Endothelial cell of umbilical vein (primary cell): ENCODE data around the gene TLE4. TPM values are rescaled to one million over a fixed set of nuclear protein-coding genes. Genes with fewer than 3 reads are reported as not detected.

ENCODE experiments used
- BruUV-seq: library from RNA; stranded (reverse); fragments of 400-500 nt; replicated peaks from 2 replicates; lab custom pipeline; 2021; lab: Mats Ljungman, UMichigan
- CTCF ChIA-PET: fragments of 300-600, 350-600 bp; sonication (Branson Sonifier 250); formaldehyde crosslinking; loops from one replicate; lab custom pipeline; 2021; ENCODE audit warnings: antibody characterized with exemption, inconsistent platforms; lab: Charles Lee
- POLR2A ChIA-PET: fragments of 300-600, 350-600 bp; sonication (Branson Sonifier 250); formaldehyde crosslinking; loops from one replicate; lab custom pipeline; 2021; ENCODE audit warnings: antibody characterized with exemption, inconsistent platforms; lab: Charles Lee
- DNase-seq: peaks from one replicate; pipeline ENCODE4 v3.0.0-alpha.2; 2011; ENCODE audit warnings: low read depth, low spot score
- FAIRE-seq: peaks from 2 replicates; lab custom pipeline; 2011; peaks lifted over from hg19 to GRCh38; lab: Jason Lieb, UNC
- H2AFZ ChIP-seq: 2 replicates; pipeline ENCODE4 v1.6.0; 2012; ENCODE audit warnings: low read depth, low read length, control low read depth, inconsistent platforms
- H3K27ac ChIP-seq: 2 replicates; pipeline ENCODE4 v1.5.1; 2011; ENCODE audit warnings: low read depth, mild to moderate bottlenecking, control low read depth, low read length, moderate library complexity; ENCODE audit not compliant: insufficient read depth
- H3K27me3 ChIP-seq, 2 experiments: 2 replicates each; pipeline versions ENCODE4 v1.6.0 to v1.6.1; 2011; ENCODE audit warnings: low read length in 2 of 2, mixed read lengths in 1 of 2; ENCODE audit not compliant: control insufficient read depth in 2 of 2, insufficient read depth in 2 of 2
- H3K36me3 ChIP-seq, 2 experiments: 2 replicates in 1 of 2; 3 replicates in 1 of 2; pipeline ENCODE4 v1.5.1; 2011; ENCODE audit warnings: low read length in 2 of 2, mild to moderate bottlenecking in 1 of 2, moderate library complexity in 1 of 2; ENCODE audit not compliant: control insufficient read depth in 2 of 2, insufficient read depth in 2 of 2; ENCODE audit errors: extremely low read depth in 1 of 2
- H3K4me1 ChIP-seq: 3 replicates; pipeline ENCODE4 v1.5.1; 2011; ENCODE audit warnings: mild to moderate bottlenecking, low read length; ENCODE audit not compliant: control insufficient read depth, insufficient read depth; ENCODE audit errors: extremely low read depth
- H3K4me2 ChIP-seq: 2 replicates; pipeline ENCODE4 v1.6.1; 2011; ENCODE audit warnings: low read length, control low read depth, mixed read lengths; ENCODE audit not compliant: insufficient read depth
- H3K4me3 ChIP-seq, 3 experiments: fragments of 200-600 bp in 1 of 3; sonication (generic), shearing (Covaris generic) in 1 of 3; replicated peaks in 1 of 3; 2 replicates each; pipeline ENCODE4 v1.5.1; 2011 to 2016; ENCODE audit warnings: control low read depth in 3 of 3, low read length in 3 of 3, mild to moderate bottlenecking in 2 of 3, inconsistent platforms in 1 of 3, low read depth in 1 of 3, moderate library complexity in 1 of 3; ENCODE audit not compliant: insufficient read depth in 1 of 3
- H3K79me2 ChIP-seq: 2 replicates; pipeline ENCODE4 v1.6.0; 2012; ENCODE audit warnings: low read length, inconsistent platforms; ENCODE audit not compliant: control insufficient read depth, insufficient read depth
- H3K9ac ChIP-seq: replicated peaks from 2 replicates; pipeline ENCODE3; 2011; ENCODE audit warnings: low read length, control low read depth; ENCODE audit not compliant: insufficient read depth; ENCODE audit errors: extremely low read depth
- H3K9me1 ChIP-seq: replicated peaks from 3 replicates; pipeline ENCODE4 v1.6.0; 2011; ENCODE audit warnings: mild to moderate bottlenecking, low read length; ENCODE audit not compliant: control insufficient read depth, insufficient read depth; ENCODE audit errors: extremely low read depth
- H3K9me3 ChIP-seq: replicated peaks from 2 replicates; pipeline ENCODE4 v1.5.1; 2012; ENCODE audit warnings: low read length, inconsistent platforms; ENCODE audit not compliant: control insufficient read depth, insufficient read depth
- H4K20me1 ChIP-seq: replicated peaks from 2 replicates; pipeline ENCODE3; 2011; ENCODE audit warnings: mild to moderate bottlenecking, low read length; ENCODE audit not compliant: control insufficient read depth, insufficient read depth; ENCODE audit errors: extremely low read depth
- EZH2 ChIP-seq: IDR thresholded peaks from 2 replicates; pipeline ENCODE4 v1.6.1; 2012; ENCODE audit warnings: borderline replicate concordance, low read depth, mild to moderate bottlenecking, moderate library complexity, low read length, inconsistent platforms; ENCODE audit not compliant: severe bottlenecking
- FOS ChIP-seq: IDR thresholded peaks from 2 replicates; pipeline ENCODE4 v1.6.1; 2011; ENCODE audit warnings: mild to moderate bottlenecking, low read length, moderate library complexity, borderline replicate concordance; ENCODE audit not compliant: insufficient read depth
- GATA2 ChIP-seq: IDR thresholded peaks from 2 replicates; pipeline ENCODE4 v1.7.0; 2011; ENCODE audit warnings: low read depth, mild to moderate bottlenecking, moderate library complexity, mixed read lengths, low read length; ENCODE audit not compliant: insufficient read length, insufficient read depth
- JUN ChIP-seq: IDR thresholded peaks from 2 replicates; pipeline ENCODE4 v1.6.1; 2011; ENCODE audit warnings: borderline replicate concordance, low read depth; ENCODE audit not compliant: insufficient read length, insufficient read depth
- MAX ChIP-seq: IDR thresholded peaks from 2 replicates; pipeline ENCODE4 v1.6.1; 2011; ENCODE audit not compliant: insufficient read depth, insufficient read length
- MYC ChIP-seq: IDR thresholded peaks from one replicate; pipeline ENCODE4 v1.6.1; 2011; ENCODE audit warnings: mild to moderate bottlenecking, low read depth, low read length
- POLR2A ChIP-seq: IDR thresholded peaks from 2 replicates; pipeline ENCODE4 v1.6.1; 2012; ENCODE audit warnings: low read depth, mild to moderate bottlenecking, control low read depth, low read length
- POLR2AphosphoS5 ChIP-seq: IDR thresholded peaks from 2 replicates; pipeline ENCODE4 v1.6.1; 2012; ENCODE audit warnings: low read depth, mild to moderate bottlenecking, control low read depth, low read length, moderate library complexity; ENCODE audit not compliant: insufficient read depth
- dilution Hi-C: fragments of 300-500 bp; cut with MboI; formaldehyde crosslinking; loops from one replicate; pipeline ENCODE4 v1.15.0; 2019; ENCODE audit warnings: low sequenced_read_pairs; ENCODE audit not compliant: extremely low pct_ligation_motif_present
- intact Hi-C: fragments of 100-400 bp; cut with micrococcal nuclease; formaldehyde crosslinking; loops from one replicate; pipeline ENCODE4 v1.10.0; 2022
- polyA plus RNA-seq, 4 experiments: library from polyadenylated mRNA; depleted of rRNA in 3 of 4; stranded (reverse) in 3 of 4; unstranded in 1 of 4; fragments of >200 nt; gene quantifications; 2 replicates each; pipeline versions ENCODE4 v1.2.1 to v1.2.3, GENCODE V29; 2011 to 2012; ENCODE audit warnings: missing spikeins in 1 of 4
- total RNA-seq: library from RNA; stranded (reverse); gene quantifications from 2 replicates; pipeline ENCODE4 v1.2.3, GENCODE V29; 2021
- TF ChIP-seq, protein P1 (sequence below), 2 donors: IDR thresholded peaks; 1 replicate in 1 of 2; 2 replicates in 1 of 2; pipeline ENCODE4 v1.5.1; 2011; ENCODE audit warnings: low read length in 2 of 2, mild to moderate bottlenecking in 2 of 2, moderate library complexity in 2 of 2, control low read depth in 1 of 2, inconsistent platforms in 1 of 2, low read depth in 1 of 2; ENCODE audit not compliant: insufficient read depth in 1 of 2; ENCODE audit errors: extremely low read depth in 1 of 2

Gene TLE4
- total and polyA plus RNA-seq, 2 donors (not counting 3 experiments of a cell fraction or from before 2014, with no cell fraction given), result 31.4 to 32.3 TPM

DNA sequence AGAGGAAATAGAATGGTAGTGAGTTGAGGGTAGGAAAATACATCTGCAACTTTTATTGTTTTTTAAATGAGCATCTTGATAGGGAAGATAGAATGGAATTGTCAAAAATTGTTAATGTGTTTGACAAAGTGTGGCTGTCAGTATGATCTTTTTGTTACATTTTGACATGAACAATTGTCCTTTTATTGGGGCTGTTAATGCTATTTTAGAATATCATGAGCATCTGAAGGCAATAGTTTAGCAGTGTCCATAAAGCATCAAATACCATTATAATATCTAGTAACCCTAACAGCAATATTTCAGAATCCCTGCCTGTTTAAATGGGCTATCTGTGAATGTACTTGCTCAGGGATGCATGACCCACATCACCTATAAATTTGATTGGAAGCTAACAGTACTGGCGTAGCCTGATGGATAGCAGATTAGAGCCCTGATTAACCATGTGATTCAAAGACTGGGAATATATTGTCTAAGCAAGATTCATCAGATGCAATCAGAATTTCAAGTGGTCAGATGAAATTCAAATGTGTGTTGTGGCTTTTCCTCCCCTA lies 37.8 kb downstream of the TLE4 start:
- ChIA-PET CTCF (no interaction called here), POLR2A (no interaction called here)
- TF ChIP-seq MAX (no peak), GATA2 (no peak), POLR2AphosphoS5 (no peak), FOS (no peak), EZH2 (no peak), JUN (no peak), POLR2A (no peak), MYC (no peak)
- TF ChIP-seq, protein P1, sequence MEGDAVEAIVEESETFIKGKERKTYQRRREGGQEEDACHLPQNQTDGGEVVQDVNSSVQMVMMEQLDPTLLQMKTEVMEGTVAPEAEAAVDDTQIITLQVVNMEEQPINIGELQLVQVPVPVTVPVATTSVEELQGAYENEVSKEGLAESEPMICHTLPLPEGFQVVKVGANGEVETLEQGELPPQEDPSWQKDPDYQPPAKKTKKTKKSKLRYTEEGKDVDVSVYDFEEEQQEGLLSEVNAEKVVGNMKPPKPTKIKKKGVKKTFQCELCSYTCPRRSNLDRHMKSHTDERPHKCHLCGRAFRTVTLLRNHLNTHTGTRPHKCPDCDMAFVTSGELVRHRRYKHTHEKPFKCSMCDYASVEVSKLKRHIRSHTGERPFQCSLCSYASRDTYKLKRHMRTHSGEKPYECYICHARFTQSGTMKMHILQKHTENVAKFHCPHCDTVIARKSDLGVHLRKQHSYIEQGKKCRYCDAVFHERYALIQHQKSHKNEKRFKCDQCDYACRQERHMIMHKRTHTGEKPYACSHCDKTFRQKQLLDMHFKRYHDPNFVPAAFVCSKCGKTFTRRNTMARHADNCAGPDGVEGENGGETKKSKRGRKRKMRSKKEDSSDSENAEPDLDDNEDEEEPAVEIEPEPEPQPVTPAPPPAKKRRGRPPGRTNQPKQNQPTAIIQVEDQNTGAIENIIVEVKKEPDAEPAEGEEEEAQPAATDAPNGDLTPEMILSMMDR (IDR thresholded peaks at IDR 0.05; ENCODE audit: extremely low read depth in 1 of 2, insufficient read depth in 1 of 2, low read depth in 1 of 2, low read length in 2 of 2), result no peak
- Histone ChIP-seq H3K79me2 (no peaks in the 10 kb centered on the region), H3K27ac (no peak overlapping the region), H3K4me1 (peaks cover 6% of the 10 kb centered on the region), H3K9me1 (no peaks in the 10 kb centered on the region), H3K4me3 (no peak overlapping the region), H3K9me3 (no peaks in the 10 kb centered on the region), H4K20me1 (no peaks in the 10 kb centered on the region), H3K9ac (no peak overlapping the region), H3K36me3 (peaks cover 0 to 2% of the 10 kb centered on the region in 2 experiments), H2AFZ (no peak overlapping the region), H3K27me3 (no peaks in the 10 kb centered on the region), H3K4me2 (no peak overlapping the region)
- DNase-seq, result no peak
- dilution Hi-C loops (no loop called here), intact Hi-C loops (no loop called here)
- no peak for FAIRE-seq
- BruUV-seq, result no TSS peak
